Upper lobe of left lung (tissue), 4 donors: Measurements from ENCODE around the gene GDAP1L1.

Source experiments
- CTCF ChIP-seq, 6 experiments: fragments of 450-650 bp in 4 of 6; fragments of 200-600 bp in 2 of 6; sonication (generic) in 2 of 6; IDR thresholded peaks; one replicate each; pipeline ENCODE4 v1.5.1; 2016 to 2019; ENCODE audit warnings: antibody characterized with exemption in 6 of 6
- EP300 ChIP-seq, 4 donors: sonication (generic); formaldehyde crosslinking; IDR thresholded peaks; one replicate each; pipeline ENCODE4 v1.5.1; 2017; ENCODE audit warnings: antibody characterized with exemption in 4 of 4, control low read depth in 2 of 4
- POLR2A ChIP-seq, 4 donors: fragments of 450-650 bp; IDR thresholded peaks; one replicate each; pipeline ENCODE4 v1.5.1; 2016 to 2017; ENCODE audit warnings: antibody characterized with exemption in 4 of 4, mild to moderate bottlenecking in 2 of 4

- no peak for TF ChIP-seq CTCF (IDR thresholded peaks at IDR 0.05)
- no peak for TF ChIP-seq POLR2A (IDR thresholded peaks at IDR 0.05)
- TF ChIP-seq EP300 (IDR thresholded peaks at IDR 0.05): no peak
Observed at GRCh38 chr20:44247586-44248409, 690 bp downstream of the GDAP1L1 start.
